ENCODE results near the gene NPEPL1.
"Not testable (repeated sequence)": the region's sequence is repeated elsewhere in the genome, so short reads cannot be mapped to it uniquely, and the experiment has no call there.

NPEPL1 gene

DNA sequence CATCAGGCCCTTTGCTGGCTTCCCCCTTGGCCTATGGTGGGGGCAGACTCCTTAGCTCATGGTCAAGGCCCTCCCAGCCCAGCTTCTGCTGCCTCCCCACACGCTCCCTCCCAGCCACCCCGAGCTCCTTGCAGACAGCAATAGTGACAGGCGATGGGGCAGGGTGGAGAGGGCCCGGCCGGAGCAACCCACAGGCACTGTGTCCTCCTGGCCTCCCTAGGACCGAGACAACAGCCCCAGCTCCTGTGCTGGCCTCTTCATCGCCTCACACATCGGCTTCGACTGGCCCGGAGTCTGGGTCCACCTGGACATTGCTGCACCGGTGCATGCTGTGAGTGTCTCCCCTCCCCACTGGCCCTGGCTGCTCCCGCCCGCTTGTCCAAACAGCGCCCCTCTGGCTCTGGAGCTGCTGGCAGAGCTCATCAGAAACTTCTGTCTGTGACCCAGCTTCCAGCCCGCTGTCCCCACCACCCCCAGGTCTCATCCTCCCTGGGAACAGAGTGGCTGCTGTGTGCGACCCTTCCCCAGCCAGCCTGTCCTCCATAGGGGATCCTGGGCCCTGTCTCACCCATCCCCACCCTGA lies 21.8 kb downstream of the NPEPL1 start:
- DNase-seq (ENCODE audit: low spot score), result no peak

DNA sequence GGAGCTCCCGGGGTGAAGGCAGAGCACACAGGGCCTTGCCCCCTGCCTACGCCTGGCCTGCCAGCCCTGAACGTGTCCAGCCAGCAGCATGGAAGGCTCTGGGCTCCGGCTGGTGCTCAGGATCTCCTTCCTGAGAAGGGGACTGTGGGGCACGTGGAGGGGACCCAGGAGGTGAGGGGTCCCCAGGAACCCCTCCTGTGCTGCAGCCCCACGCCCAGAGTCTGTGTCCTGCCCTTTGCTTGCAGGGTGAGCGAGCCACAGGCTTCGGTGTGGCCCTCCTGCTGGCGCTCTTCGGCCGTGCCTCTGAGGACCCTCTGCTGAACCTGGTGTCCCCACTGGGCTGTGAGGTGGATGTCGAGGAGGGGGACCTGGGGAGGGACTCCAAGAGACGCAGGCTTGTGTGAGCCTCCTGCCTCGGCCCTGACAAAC lies 22.3 kb downstream of the NPEPL1 start:
- DNase-seq (ENCODE audit: low spot score), result no peak

- no peak for DNase-seq (ENCODE audit: low spot score)
Observed at GRCh38 chr20:58715391-58715800, 22.8 kb downstream of the NPEPL1 start.

DNA sequence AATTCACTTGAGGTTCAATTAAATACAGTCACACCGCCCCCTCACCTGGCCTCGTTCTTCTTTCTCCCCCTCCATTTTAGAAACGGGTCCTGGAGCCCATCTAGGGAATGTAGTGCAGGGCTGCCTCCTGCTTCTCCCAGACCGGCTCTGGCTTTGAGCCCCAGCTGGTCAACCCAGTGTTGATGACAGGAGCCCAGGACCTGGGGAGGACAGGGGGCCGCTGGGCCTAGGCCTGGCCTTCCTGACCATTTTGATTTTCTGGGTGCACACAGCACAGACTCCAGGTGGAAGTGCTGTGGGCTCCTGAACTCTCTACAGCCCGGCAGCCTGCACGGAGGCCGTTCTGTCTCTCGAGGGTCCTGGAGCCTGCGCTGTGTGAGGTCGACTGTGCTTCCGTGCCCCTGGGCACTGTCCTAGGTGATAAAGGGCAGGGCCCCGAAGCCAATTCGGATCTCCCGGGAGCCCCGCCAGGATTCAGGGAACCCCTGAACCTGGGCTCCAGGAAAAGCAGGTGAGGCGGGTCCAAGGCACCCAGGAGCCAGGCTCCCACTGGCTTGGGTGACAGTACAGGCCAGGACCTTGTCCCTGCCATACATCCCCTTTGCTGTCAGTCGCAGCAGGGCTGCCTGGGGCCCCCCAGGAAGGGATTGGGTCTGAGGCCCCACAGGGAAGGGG lies 23.3 kb downstream of the NPEPL1 start:
- no peak for DNase-seq (ENCODE audit: low spot score)

GRCh38 chr20:58716476-58717277 lies 24.1 kb downstream of the NPEPL1 start:
- DNase-seq (ENCODE audit: low spot score), result no peak

GRCh38 chr20:58717278-58718091 lies 24.9 kb downstream of the NPEPL1 start:
- DNase-seq (ENCODE audit: low spot score), result no peak

DNA sequence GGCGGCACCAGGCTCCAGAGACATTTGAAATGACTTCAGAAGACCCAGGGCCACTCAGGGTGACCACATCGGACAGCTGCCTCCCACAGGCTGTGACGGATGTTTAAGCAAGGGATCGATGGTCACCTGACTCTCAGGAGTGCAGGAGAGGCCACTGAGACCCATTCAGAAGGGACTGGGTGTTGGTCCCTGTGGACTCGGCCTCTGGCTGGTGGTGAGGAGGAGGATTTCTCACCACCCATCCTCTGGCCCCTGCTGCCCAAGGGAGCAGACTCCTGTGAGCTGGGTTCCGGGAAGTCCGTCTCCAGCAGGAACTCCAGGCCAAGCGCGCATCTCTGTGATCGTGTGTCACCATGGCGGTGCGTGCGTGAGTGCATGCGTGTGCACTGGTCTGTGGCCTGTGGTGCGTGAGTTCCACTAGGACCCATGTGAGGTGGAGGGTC lies 25.5 kb downstream of the NPEPL1 start:
- no peak for DNase-seq (ENCODE audit: low spot score)

DNA sequence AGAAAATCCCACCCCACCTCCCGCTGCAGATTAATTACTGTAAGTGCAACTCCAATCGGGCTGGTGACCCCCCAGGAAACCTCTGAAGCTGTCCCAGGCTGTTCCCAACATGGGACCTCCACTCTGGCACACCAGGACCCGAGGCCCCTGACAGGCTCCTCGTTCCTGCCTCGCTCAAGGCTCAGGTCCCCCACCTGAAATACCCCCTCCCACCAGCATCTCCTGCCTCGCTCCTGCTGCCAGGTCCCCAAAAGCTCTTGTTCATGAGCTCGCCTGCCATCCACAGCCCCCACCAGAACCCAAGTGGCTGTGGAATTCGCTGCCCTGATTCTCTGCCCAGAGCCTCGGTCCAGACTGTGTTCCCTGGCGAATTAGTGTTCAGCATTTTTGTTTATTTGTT lies 26.1 kb downstream of the NPEPL1 start:
- no peak for DNase-seq (ENCODE audit: low spot score)

DNA sequence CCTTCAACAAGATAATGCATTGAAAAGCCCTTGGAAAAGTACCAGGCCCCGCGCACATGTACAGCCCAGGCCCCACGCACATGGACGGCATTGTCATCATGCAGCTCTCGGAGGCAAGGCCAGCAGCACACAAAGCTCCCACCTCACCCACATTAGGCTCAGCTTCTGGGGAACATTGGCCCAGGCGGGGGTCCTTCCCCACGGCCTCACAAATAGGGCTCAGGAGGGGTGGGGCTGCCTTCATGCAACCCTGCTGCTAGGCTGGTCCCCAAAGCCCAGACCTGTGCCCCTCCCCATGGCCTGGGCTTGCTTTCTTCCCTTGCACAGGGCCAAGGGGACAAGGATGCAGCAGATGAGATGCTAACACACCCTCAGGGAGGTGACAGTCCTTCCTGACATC lies 26.7 kb downstream of the NPEPL1 start:
- DNase-seq (ENCODE audit: low spot score), result no peak

- DNase-seq (ENCODE audit: low spot score), result no peak
Observed at GRCh38 chr20:58719971-58720371, 27.4 kb downstream of the NPEPL1 start.

DNA sequence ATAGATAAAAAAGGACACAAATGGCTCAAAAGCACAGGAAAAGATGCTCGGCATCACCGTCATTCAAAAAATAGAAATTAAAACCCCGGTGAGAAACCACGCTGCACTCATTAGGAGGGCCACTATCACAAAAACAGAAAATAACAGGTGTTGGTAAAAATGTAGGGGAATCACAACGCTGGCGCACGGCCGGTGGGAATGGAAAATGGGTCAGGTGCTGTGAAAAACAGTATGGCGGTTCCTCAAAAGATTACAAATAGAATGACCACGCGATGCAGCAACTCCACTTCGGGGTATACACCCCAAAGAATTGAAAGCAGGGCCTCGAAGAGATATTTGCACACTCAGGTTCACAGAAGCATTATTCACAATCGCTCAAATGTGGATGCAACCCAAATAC lies 28.3 kb downstream of the NPEPL1 start:
- no peak for DNase-seq (ENCODE audit: low spot score)

GRCh38 chr20:58721951-58722778 lies 29.6 kb downstream of the NPEPL1 start:
- no peak for DNase-seq (ENCODE audit: low spot score)

GRCh38 chr20:58722877-58723627 lies 30.5 kb downstream of the NPEPL1 start:
- DNase-seq (ENCODE audit: low spot score), result no peak

- no peak for DNase-seq (ENCODE audit: low spot score)
Observed at GRCh38 chr20:58723628-58723984, 31.0 kb downstream of the NPEPL1 start.

DNA sequence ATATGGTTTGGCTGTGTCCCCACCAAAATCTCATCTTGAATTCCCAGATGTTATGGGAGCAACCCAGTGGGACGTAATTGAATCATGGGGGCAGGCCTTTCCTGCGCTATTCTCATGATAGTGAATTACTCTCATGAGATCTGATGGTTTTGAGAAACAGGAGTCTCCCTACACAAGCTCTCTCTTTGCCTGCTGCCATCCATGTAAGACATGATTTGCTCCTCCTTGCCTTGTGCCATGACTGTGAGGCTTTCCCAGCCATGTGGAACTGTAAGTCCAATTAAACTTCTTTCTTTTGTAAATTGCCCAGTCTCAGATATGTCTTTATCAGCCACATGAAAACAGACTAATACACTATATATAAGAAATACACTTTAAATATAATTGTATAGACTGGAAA lies 33.6 kb downstream of the NPEPL1 start:
- DNase-seq (ENCODE audit: low spot score), result not testable (repeated sequence)

GRCh38 chr20:58731192-58731591 lies 38.6 kb downstream of the NPEPL1 start:
- no peak for DNase-seq (ENCODE audit: low spot score)

DNA sequence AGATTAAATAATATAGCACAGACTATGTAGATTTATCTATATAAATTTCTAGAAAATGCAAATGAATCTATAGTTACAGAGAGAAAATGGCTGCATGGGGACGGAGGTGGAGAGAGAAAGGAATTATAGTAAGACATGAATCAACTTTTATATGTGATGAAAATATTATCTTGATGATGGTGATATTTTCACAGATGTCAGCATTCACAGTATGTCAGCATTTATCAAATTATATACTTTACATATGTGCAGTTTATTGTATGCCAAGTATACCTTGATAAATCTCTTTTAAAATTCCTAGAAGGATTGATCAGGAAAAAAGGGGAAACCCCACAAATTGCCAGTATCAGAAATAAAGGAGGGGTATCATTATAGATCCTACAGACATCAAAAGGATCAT lies 44.6 kb downstream of the NPEPL1 start:
- no peak for DNase-seq (ENCODE audit: low spot score)

DNA sequence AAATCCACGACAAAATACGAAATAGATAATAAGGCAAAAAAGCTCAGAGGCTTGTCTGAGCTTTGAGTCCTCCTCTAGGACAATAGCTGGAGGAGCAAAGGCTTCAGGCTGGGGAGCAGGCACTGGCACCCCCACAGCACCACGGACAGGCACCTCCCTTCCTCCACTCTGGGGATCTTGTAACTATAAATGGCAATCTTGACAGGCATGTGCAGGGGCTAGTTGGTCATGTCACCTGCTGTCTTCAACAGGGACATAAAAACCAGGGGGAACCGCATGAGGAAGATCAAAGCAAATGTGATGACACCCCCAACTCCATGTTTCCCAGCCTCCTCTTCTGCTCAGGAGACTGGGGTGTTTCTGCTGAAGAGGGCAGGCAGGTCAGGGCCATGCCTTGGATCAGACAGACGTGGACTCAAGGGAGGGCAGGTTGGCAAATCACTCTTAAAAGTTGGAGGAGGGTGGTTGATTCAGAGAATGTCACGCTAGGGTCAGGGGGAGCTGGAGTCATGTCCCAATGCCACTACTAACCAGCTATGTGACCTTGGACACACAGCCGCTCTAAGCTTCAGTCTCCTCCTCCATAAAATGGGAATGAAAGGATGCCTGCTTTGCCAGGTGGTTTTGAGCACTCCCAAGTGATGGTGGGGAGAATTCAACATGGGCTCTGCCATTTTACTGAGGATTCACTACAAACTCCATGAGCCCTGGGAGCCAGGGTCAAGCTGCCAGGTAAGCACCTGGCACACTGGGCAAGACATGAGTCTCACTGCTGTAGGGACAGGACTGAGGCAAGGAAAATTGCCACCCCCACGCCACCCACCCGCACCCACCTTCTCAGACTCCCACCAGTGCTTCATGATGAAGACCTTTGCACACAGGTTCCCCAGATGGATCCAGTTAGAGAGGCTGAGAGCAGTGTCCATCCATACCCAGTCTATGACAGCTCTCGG lies 48.0 kb downstream of the NPEPL1 start:
- DNase-seq (ENCODE audit: low spot score), result no peak

- no peak for DNase-seq (ENCODE audit: low spot score)
Observed at GRCh38 chr20:58741384-58741783, 48.8 kb downstream of the NPEPL1 start.
